Measurements from ENCODE around the gene NFILZ. TPM values are rescaled to one million over a fixed set of nuclear protein-coding genes. Genes with fewer than 3 reads are reported as not detected.

NFILZ gene
- total RNA-seq, 1 donor from 2014 or later = not detected

Other genes starting within 250 kb of the NFILZ start
- gene RAB11B, start 240.3 kb upstream of the NFILZ start, total RNA-seq = 29.3 and 151 TPM in 2 replicates
- gene MARCHF2, start 217.3 kb upstream of the NFILZ start, total RNA-seq = 74.8 and 186 TPM in 2 replicates
- 35.8 and 98.8 TPM in 2 replicates for gene HNRNPM, start 185.7 kb upstream of the NFILZ start, total RNA-seq
- gene PRAM1, start 128.0 kb upstream of the NFILZ start, total RNA-seq = not detected in 2 replicates
- 3.5 and 10.6 TPM in 2 replicates for gene ZNF414, start 116.5 kb upstream of the NFILZ start, total RNA-seq
- gene MYO1F, start 53.2 kb upstream of the NFILZ start, total RNA-seq = 0.05 and 0.17 TPM in 2 replicates
- 0.69 and 10.7 TPM in 2 replicates for gene ADAMTS10, start 19.9 kb upstream of the NFILZ start, total RNA-seq
- gene ACTL9, start 68.2 kb downstream of the NFILZ start, total RNA-seq = not detected in 2 replicates
- not detected in 2 replicates for gene OR2Z1, start 91.0 kb downstream of the NFILZ start, total RNA-seq
- 15.3 and 39.4 TPM in 2 replicates for gene ZNF558, start 201.7 kb downstream of the NFILZ start, total RNA-seq
- gene MBD3L1, start 201.7 kb downstream of the NFILZ start, total RNA-seq = not detected in 2 replicates

Measured in renal cortical epithelial cell (primary cell).